Adipose tissue (tissue), 3 donors: ENCODE data around the gene CERS2. TPM values are rescaled to one million over a fixed set of nuclear protein-coding genes. Genes with fewer than 3 reads are reported as not detected.

Experiments used
- H3K27ac ChIP-seq: one replicate; pipeline ENCODE4 v1.5.1; 2013; ENCODE audit warnings: low read depth, low read length
- WGBS, 3 donors: extraction: QIAGEN DNeasy Blood & Tissue Kit; methylation state at CpG; one replicate each; pipeline ENCODE4 v1.1.7; 2013; 5-methylcytosine and 5-hydroxymethylcytosine counted together
- polyA plus RNA-seq, 3 donors: library from polyadenylated mRNA; stranded (reverse); fragments of 200-250 nt; gene quantifications; one replicate each; pipeline ENCODE4 v1.2.3, GENCODE V29; 2013
- donor health status: healthy with polysubstance abuse.
- donor health status: Bipolar disorder and iron deficiency.
- donor health status: healthy.

Gene CERS2
- polyA plus RNA-seq, 3 donors, result 86.8 to 134 (median 109) TPM

- 0 to 1% (median 0%) methylated on average over 43 to 67 of the region's 67 CpGs for WGBS, 3 donors
- H3K27ac ChIP-seq, result peak overlapping the region; percentile 29
Measured at GRCh38 chr1:150973836-150974579, 627 bp downstream of the CERS2 start.

- H3K27ac ChIP-seq, result peak overlapping the region; percentile 29
- 8 to 20% (median 14%) methylated on average over 15 of the region's 15 CpGs for WGBS, 3 donors
Measured at GRCh38 chr1:150973258-150973835, 1.3 kb downstream of the CERS2 start.

GRCh38 chr1:150972417-150972940, 2.2 kb downstream of the CERS2 start:
- WGBS, 3 donors, result 47 to 66% (median 48%) methylated on average over 4 of the region's 4 CpGs
- no peak overlapping the region for H3K27ac ChIP-seq

- H3K27ac ChIP-seq, result peak overlapping the region; percentile 20
- 63 to 76% (median 66%) methylated on average over 6 of the region's 6 CpGs for WGBS, 3 donors
Measured at GRCh38 chr1:150971583-150972416, 2.8 kb downstream of the CERS2 start.

GRCh38 chr1:150970808-150971582, 3.6 kb downstream of the CERS2 start:
- peak overlapping the region; percentile 20 for H3K27ac ChIP-seq
- 24 to 50% (median 48%) methylated on average over 11 of the region's 11 CpGs for WGBS, 3 donors

- no peak overlapping the region for H3K27ac ChIP-seq
- WGBS, 3 donors, result 68 to 76% (median 69%) methylated on average over 3 of the region's 3 CpGs
Measured at GRCh38 chr1:150969626-150970025, 5.0 kb downstream of the CERS2 start.

- 87 to 93% (median 93%) methylated on average over 4 of the region's 4 CpGs for WGBS, 3 donors
- H3K27ac ChIP-seq, result no peak overlapping the region
Measured at GRCh38 chr1:150968491-150968890, 6.1 kb downstream of the CERS2 start.

GRCh38 chr1:150967936-150968335, 6.7 kb downstream of the CERS2 start:
- H3K27ac ChIP-seq, result no peak overlapping the region
- 95 to 97% (median 96%) methylated on average over 13 of the region's 13 CpGs for WGBS, 3 donors

- 67 to 74% (median 72%) methylated on average over 6 of the region's 6 CpGs for WGBS, 3 donors
- H3K27ac ChIP-seq, result no peak overlapping the region
Measured at GRCh38 chr1:150966011-150966410, 8.6 kb downstream of the CERS2 start.

- no peak overlapping the region for H3K27ac ChIP-seq
- 86 to 92% (median 88%) methylated on average over 4 of the region's 4 CpGs for WGBS, 3 donors
Measured at GRCh38 chr1:150965605-150966004, 9.0 kb downstream of the CERS2 start.

GRCh38 chr1:150964164-150964489, 10.5 kb downstream of the CERS2 start:
- H3K27ac ChIP-seq, result no peak overlapping the region
- 72 to 87% (median 78%) methylated on average over 5 of the region's 5 CpGs for WGBS, 3 donors

GRCh38 chr1:150963321-150964163, 11.1 kb downstream of the CERS2 start:
- WGBS, 3 donors, result 90 to 94% (median 92%) methylated on average over 10 of the region's 10 CpGs

GRCh38 chr1:150961756-150962155, 12.9 kb downstream of the CERS2 start:
- 60 to 67% (median 65%) methylated on average over 4 of the region's 4 CpGs for WGBS, 3 donors
- no peak overlapping the region for H3K27ac ChIP-seq

More at GRCh38 chr1:150963321-150964163, 11.1 kb downstream of the CERS2 start:
- H3K27ac ChIP-seq, result no peak overlapping the region

GRCh38 chr1:150960646-150961045, 14.0 kb downstream of the CERS2 start:
- H3K27ac ChIP-seq, result no peak overlapping the region
- WGBS, 3 donors, result 97 to 98% (median 98%) methylated on average over 7 of the region's 7 CpGs

GRCh38 chr1:150957666-150958065, 17.0 kb downstream of the CERS2 start:
- H3K27ac ChIP-seq, result no peak overlapping the region
- 98 to 99% (median 98%) methylated on average over 11 of the region's 11 CpGs for WGBS, 3 donors

- H3K27ac ChIP-seq, result no peak overlapping the region
Measured at GRCh38 chr1:150955280-150955679, 19.4 kb downstream of the CERS2 start.

GRCh38 chr1:150954708-150955107, 19.9 kb downstream of the CERS2 start:
- 89 to 95% (median 94%) methylated on average over 3 of the region's 3 CpGs for WGBS, 3 donors
- H3K27ac ChIP-seq, result no peak overlapping the region

GRCh38 chr1:150944856-150945255, 29.8 kb downstream of the CERS2 start:
- no peak overlapping the region for H3K27ac ChIP-seq
- WGBS, 3 donors, result 86 to 90% (median 87%) methylated on average over 5 of the region's 5 CpGs
